Activated CD8-positive, alpha-beta memory T cell treated with anti-CD3 and anti-CD28 coated beads for 1 hour (primary cell): ENCODE results near the gene FBXL16.
"Not testable (repeated sequence)": the region's sequence is repeated elsewhere in the genome, so short reads cannot be mapped to it uniquely, and the experiment has no call there.

Source experiments
- DNase-seq, 2 donors: peaks; one replicate each; pipeline ENCODE4 v3.0.0-alpha.2; 2020; ENCODE audit warnings: low read depth in 1 of 2; ENCODE audit errors: extremely low read depth in 1 of 2

The FBXL16 gene

DNA sequence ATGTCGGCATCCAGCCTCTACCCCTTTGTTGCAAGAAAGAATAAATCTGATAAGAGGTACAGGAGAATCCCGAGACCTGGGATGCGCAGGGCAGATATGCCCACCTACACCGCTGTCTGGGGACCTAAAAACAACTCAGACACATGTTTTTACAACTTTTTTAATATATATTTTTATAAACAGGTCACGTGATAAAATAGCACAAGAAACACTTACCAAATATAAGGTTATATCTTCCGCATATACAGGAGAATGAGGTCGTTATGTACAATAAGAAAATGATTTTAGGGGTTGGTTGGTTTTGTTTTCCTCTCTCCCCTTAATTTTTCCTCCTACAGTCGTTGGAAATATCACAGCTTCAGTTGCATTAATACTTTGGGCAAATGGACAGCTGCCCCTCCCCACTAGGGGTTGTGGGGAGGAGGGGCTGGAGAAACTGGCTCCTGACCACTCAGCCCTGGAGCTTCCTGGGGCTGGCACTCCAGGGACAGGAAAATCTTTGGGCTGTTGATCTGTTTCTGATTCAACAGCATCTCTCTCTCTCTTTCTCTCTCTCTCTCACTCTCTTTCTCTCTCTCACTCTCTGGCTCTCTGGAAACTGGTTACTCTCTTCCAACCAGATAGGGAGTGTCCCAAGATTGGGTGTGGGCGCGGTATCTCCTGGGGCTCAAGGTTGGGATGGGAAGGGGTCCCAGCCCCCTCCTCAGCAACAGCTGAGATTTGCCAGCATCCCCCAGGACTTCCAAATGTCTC is 13.1 kb downstream of the FBXL16 start:
- no peak for DNase-seq

DNA sequence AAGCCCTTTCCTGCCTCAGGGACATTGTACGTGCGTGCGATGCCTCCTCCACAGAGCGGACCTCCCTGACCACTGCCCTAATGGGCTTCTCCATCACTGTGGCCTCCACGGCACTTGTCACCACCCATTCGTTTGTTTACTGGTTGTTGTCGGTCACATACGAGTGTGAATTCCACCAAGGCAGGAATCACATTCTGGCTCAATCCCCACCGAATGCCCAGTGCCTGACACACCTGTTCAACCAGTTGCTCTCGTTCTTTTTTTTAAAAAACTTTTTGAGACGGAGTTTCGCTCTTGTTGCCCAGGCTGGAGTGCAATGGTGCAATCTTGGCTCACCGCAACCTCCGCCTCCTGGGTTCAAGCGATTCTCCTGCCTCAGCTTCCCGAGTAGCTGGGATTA is 14.4 kb downstream of the FBXL16 start:
- DNase-seq, result not testable (repeated sequence)

DNA sequence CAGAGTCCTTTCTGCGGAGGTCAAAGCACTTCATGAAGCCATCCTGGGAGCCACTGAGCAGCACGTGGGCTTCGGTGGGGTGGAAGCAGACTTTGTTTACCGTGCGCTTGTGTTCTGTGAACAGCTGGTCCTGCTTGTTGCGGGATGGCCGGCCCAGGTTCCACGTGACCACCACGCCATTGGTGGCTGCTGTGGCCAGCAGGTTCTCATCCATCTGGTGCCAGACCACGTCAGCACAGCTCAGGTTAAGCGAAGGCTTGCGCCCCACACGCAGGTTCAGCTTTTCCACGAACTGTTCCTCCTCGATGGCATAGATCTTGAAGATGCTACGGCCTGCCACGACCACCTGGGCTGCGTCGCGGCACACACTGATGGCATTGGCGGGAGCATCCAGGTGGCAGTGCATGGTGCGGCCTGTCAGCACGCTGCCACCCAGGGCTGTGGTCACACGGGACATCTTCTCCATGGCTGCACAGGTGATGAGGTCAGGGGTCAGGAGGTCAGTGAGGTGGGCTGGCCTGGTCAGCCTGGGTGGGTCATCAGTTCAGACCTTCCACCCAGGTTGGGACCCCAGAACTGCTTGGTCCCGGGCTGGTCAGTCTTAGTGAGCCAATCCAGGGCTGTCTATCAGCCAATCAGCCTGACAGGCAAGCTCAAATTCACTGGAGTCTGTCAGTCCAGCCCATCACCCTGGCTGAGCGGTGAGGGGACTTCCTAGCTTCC is 16.3 kb downstream of the FBXL16 start:
- no peak for DNase-seq

DNA sequence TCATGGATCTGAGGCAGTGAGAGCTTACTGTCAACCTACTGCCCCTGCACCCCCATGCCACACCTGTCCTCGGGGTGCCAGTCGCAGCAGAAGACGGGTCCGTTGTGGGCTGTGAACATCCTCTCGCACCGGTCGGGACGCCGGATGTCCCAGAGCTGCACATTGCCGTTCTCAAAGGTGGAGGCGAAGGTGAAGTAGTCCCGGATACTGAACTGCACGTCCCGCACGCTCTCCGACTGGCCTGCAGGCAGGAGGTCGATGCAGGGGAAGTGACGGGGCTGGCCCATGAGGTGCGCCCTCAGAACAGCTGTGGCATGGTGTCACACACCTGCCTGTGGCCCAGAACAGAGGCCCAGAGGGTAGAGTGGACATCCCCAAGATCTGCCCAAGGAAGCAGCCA is 18.1 kb downstream of the FBXL16 start:
- no peak for DNase-seq

GRCh38 chr16:686459-687260 is 18.9 kb downstream of the FBXL16 start:
- DNase-seq, result no peak

- DNase-seq, result no peak
Measured at GRCh38 chr16:685967-686366, 19.6 kb downstream of the FBXL16 start.

DNA sequence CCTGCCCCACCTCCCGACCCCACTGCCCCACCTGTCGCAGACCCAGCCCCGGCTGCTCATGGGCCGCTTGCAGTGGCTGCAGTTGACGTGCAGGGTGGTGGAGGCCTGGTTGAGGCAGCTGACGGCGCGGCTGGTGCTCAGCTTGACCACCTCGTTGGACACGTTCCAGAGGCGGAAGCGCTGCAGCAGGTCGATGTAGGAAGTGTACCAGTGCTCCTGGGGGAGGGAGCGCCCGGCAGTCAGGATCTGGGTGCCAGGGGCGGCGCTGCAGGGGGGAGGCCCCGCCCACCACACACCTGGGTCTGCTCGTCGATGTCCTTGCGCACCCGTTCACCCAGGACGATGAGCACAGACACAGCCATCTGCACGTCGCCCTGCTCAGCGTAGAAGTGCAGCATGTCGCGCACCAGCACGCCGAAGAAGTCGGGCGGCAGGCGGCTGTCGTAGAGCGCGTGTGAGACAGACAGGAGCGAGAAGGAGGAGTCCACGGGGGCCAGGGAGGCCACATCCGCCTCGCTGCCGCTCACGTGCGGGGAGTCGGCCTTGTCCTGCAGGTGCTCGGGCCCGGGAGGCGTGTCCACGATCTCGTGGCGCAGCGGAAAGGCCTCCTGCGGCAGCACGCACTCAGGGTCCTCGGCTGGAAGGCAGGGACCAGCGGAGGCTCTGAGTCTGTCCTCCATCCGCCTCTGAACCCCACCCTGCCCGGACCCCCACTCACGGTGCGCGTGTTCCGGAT is 20.5 kb downstream of the FBXL16 start:
- no peak for DNase-seq

DNA sequence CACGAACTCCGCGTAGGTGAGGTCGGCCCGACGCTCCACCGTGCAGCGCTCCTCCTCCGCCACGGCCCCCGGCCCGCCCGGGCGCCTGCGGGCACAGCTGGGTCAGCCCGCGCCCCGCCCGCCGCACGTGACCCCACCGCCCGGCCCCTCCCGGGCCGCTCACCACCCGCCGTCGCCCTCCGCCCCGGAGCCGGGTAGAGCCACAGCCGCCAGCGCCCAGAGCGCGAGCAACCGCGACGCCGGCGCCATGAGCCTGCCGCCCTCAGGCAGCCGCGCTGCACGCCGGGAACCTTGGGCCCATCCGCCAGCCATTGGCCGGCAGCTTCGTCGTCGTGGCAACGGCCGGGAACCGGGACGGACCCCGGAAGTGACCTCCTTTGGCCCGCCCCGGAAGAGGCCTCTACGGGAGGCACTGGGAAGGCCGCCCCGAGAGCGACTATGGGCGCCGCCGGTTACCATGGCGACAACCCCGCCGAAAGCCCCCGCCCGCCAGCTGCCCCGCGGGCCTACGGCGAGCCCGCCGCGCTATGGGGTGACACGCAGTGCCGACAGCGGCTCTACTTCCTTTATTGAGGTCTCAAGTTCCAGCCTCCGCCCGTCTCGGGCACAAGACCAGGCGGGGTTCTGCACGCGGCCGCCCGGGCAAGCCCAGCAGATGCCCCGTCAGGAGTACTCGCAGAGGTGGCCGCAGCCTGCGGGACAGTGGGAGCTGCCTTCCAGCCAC is 21.4 kb downstream of the FBXL16 start, which contains the start of gene JMJD8:
Gene JMJD8 (minus strand): TSS at position 264 of the 724 bp plus-strand sequence. CDS start 15 bp downstream, at position 249.
- DNase-seq, result peak; percentile 85 to 94

DNA sequence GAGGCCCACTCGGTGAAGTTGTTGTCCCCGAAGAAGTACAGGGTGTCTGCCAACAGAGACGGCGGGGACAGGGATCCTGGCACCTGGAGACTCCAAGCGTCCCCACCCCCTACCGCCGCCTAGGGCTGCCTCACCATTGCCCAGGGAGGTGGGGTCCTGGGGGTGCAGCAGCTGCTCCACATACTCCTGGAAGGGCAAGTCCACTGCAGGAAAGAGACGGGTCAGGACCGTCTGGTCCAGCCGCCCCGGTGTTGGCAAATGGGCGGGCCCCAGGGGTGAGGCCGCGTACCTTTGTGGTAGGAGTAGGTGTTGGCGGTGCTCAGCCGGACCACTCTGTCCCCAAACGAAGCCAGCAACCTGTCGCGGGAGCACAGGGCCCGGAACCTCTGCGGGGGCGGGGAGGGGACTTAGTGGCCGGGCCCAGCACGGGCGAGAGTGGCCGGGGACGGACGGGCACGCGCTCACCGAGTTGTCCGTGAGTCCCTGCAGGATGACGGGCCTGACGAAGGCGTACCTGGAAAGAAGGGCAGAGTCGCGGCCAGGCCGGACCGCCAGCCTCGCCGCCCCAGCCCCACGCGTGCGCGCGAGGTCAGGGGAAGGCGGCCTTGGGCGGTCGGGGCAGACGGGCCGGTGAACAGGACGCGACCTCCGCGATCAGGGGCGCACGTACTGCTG is 22.1 kb downstream of the FBXL16 start:
- no peak for DNase-seq

GRCh38 chr16:682493-683395 is 22.9 kb downstream of the FBXL16 start:
- no peak for DNase-seq

- DNase-seq, result no peak
Measured at GRCh38 chr16:681746-682427, 23.7 kb downstream of the FBXL16 start.

DNA sequence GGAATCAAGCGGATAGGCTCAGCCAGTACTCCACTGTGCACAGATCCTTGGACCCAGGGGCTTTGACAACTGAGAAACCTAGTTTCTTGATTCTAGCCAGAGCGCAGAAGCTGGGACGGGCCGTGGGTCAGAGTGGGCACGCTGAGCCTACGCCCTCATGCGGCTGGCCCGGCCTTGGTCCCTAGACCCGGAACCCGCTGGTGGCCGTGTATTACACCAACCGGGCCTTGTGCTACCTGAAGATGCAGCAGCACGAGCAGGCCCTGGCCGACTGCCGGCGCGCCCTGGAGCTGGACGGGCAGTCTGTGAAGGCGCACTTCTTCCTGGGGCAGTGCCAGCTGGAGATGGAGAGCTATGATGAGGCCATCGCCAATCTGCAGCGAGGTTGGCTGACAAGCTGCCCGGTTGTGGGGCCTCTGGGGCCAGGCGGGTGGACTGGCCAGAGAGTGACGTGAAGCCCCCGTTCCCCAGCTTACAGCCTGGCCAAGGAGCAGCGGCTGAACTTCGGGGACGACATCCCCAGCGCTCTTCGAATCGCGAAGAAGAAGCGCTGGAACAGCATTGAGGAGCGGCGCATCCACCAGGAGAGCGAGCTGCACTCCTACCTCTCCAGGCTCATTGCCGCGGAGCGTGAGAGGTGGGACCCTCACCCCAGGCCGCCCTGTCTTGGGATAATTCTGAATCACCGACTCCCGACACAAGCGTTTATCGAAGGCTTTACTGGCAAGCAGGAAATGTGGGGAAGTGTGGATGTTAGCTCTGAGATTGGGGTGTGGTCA is 24.4 kb downstream of the FBXL16 start:
- DNase-seq, result no peak

DNA sequence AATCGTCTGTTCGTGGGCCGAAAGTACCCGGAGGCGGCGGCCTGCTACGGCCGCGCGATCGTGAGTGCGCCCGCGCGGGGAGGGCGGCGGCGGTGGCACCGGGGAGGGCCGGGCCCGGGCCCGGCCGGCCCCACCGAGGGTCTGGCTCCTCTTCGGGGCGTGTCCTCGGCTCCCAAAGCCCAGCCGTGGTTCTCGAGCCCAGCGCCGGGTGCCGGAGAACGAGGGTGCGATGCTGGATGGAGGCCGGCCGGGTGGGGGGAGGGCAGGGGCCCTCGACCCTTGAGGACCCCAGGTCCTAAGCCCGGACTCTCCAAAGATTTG is 25.0 kb downstream of the FBXL16 start:
- DNase-seq, result no peak

- DNase-seq, result peak; percentile 56 to 82
Measured at GRCh38 chr16:679814-680624, 25.6 kb downstream of the FBXL16 start, which contains the start of gene STUB1. STUB1 (plus strand) TSS chr16:680410; CDS start chr16:680526, 116 bp downstream.

GRCh38 chr16:678858-679813 is 26.5 kb downstream of the FBXL16 start:
- DNase-seq, result no peak
